Sigmoid colon (tissue), 7 donors: Measurements from ENCODE around the gene NR2F1-AS1. TPM values are rescaled to one million over a fixed set of nuclear protein-coding genes. Genes with fewer than 3 reads are reported as not detected.

Experiments used
- DNase-seq: peaks from one replicate; pipeline ENCODE4 v3.0.0-alpha.2; 2019
- H3K27ac ChIP-seq, 4 donors: fragments of 200-600 bp; sonication (generic); one replicate each; pipeline ENCODE4 v1.5.1; 2016 to 2019; ENCODE audit warnings: mild to moderate bottlenecking in 1 of 4
- H3K27me3 ChIP-seq, 3 donors: fragments of 200-600 bp; sonication (generic); one replicate each; pipeline ENCODE4 v1.5.1; 2019; ENCODE audit warnings: mild to moderate bottlenecking in 1 of 3
- H3K36me3 ChIP-seq, 4 donors: fragments of 200-600 bp; sonication (generic); one replicate each; pipeline ENCODE4 v1.5.1; 2016 to 2019
- H3K4me1 ChIP-seq, 4 donors: fragments of 200-600 bp; sonication (generic); one replicate each; pipeline ENCODE4 v1.5.1; 2017 to 2019
- H3K4me3 ChIP-seq, 4 donors: fragments of 200-600 bp; sonication (generic); one replicate each; pipeline ENCODE4 v1.5.1; 2017 to 2019; ENCODE audit warnings: mild to moderate bottlenecking in 2 of 4, moderate library complexity in 1 of 4
- H3K9me3 ChIP-seq, 4 donors: fragments of 200-600 bp in 3 of 4; sonication (generic) in 3 of 4; one replicate each; pipeline versions ENCODE4 v1.5.1 to v1.6.1; 2013 to 2019
- EP300 ChIP-seq, 4 donors: sonication (generic); formaldehyde crosslinking; IDR thresholded peaks; one replicate each; pipeline ENCODE4 v1.6.1; 2017; ENCODE audit warnings: antibody characterized with exemption in 4 of 4
- POLR2A ChIP-seq, 2 donors: fragments of 450-650 bp; IDR thresholded peaks; one replicate each; pipeline ENCODE4 v1.6.1; 2016; ENCODE audit warnings: antibody characterized with exemption in 2 of 2, mild to moderate bottlenecking in 2 of 2, moderate library complexity in 2 of 2
- POLR2AphosphoS5 ChIP-seq, 4 donors: sonication (generic); formaldehyde crosslinking; IDR thresholded peaks; one replicate each; pipeline ENCODE4 v1.6.1; 2017; ENCODE audit warnings: antibody characterized with exemption in 4 of 4
- WGBS, 2 donors: extraction: QIAGEN DNeasy Blood & Tissue Kit; methylation state at CpG; one replicate each; pipeline ENCODE4 v1.1.7; 2013; 5-methylcytosine and 5-hydroxymethylcytosine counted together
- intact Hi-C: fragments of 100-400 bp; cut with DNase I; formaldehyde crosslinking; loops from one replicate; pipeline ENCODE4 v1.15.1; 2023
- polyA plus RNA-seq, 3 donors: library from polyadenylated mRNA; stranded (reverse); fragments of 200-250 nt; gene quantifications; one replicate each; pipeline ENCODE4 v1.2.3, GENCODE V29; 2013
- total RNA-seq, 4 donors: library from RNA; depleted of rRNA; stranded (reverse); fragments of >200 nt; gene quantifications; one replicate each; pipeline ENCODE4 v1.1.0, GENCODE V29; 2016
- TF ChIP-seq, protein P1 (sequence below), 4 experiments: fragments of 450-650 bp in 3 of 4; fragments of 200-600 bp in 1 of 4; IDR thresholded peaks; one replicate each; pipeline ENCODE4 v1.5.1; 2016 to 2019; ENCODE audit warnings: antibody characterized with exemption in 4 of 4, mild to moderate bottlenecking in 3 of 4, moderate library complexity in 2 of 4
- donor health status: healthy with polysubstance abuse.
- donor health status: Bipolar disorder and iron deficiency.
- donor health status: healthy.

Gene NR2F1-AS1
- total and polyA plus RNA-seq, 7 donors, result 1.4 to 15.2 (median 8.9) TPM

DNA sequence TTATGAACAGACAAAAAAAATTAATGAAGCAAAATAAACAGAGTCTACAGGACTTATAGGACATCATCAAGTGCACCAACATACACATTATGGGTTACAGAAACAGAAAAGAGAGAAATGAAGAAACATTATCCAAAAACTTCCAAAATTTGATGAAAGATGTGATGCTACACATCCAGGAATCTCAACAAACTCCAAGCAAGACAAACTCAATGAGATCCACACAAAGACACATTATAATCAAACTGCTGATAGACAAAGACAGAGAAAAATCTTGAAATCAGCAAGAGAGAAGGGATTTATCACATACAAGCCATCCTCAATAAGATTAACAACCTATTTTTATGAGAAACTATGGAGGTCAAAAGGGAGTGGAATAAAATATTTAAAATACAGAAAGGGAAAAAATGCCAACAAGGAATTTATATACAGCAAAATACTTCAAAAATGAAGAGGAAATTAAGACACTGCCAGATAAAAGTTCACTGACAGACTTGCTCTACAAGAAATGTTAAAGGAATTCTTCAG lies 101.0 kb downstream of the NR2F1-AS1 start:
- intact Hi-C loops, result no loop called here
- no peaks in the 10 kb centered on the region for H3K4me1 ChIP-seq
- no peaks in the 10 kb centered on the region for H3K36me3 ChIP-seq
- no peak for DNase-seq
- H3K4me3 ChIP-seq, result no peak overlapping the region
- H3K27me3 ChIP-seq, result no peaks in the 10 kb centered on the region
- TF ChIP-seq, protein P1, sequence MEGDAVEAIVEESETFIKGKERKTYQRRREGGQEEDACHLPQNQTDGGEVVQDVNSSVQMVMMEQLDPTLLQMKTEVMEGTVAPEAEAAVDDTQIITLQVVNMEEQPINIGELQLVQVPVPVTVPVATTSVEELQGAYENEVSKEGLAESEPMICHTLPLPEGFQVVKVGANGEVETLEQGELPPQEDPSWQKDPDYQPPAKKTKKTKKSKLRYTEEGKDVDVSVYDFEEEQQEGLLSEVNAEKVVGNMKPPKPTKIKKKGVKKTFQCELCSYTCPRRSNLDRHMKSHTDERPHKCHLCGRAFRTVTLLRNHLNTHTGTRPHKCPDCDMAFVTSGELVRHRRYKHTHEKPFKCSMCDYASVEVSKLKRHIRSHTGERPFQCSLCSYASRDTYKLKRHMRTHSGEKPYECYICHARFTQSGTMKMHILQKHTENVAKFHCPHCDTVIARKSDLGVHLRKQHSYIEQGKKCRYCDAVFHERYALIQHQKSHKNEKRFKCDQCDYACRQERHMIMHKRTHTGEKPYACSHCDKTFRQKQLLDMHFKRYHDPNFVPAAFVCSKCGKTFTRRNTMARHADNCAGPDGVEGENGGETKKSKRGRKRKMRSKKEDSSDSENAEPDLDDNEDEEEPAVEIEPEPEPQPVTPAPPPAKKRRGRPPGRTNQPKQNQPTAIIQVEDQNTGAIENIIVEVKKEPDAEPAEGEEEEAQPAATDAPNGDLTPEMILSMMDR (IDR thresholded peaks at IDR 0.05), result no peak
- TF ChIP-seq EP300 (IDR thresholded peaks at IDR 0.05) (no peak), POLR2A (IDR thresholded peaks at IDR 0.05) (no peak), POLR2AphosphoS5 (IDR thresholded peaks at IDR 0.05) (no peak)
- H3K27ac ChIP-seq, result no peak overlapping the region
- peaks cover 0 to 6% (median 2%) of the 10 kb centered on the region in 4 donors for H3K9me3 ChIP-seq

DNA sequence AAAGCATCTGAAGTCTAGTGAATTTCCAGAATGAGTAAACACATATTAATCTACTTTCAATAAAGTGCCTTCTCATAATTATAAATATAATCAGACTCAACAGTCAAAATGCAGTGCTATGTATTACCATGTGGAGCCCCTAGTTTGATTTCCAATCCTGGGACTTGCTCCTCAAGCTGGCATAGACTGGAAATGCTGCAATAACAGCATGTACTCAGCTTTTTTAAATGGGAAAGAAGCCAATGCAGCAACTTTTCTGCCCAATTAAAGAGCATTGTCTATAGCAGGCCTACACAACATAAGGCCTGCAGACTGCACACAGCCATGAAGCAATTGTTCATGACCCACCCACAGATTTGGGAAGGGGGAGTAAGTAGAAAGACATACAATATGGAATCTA lies 103.2 kb downstream of the NR2F1-AS1 start:
- Histone ChIP-seq H3K27ac (no peak overlapping the region), H3K9me3 (peaks cover 0 to 6% (median 2%) of the 10 kb centered on the region in 4 donors), H3K27me3 (no peaks in the 10 kb centered on the region), H3K4me1 (no peaks in the 10 kb centered on the region), H3K4me3 (no peak overlapping the region), H3K36me3 (no peaks in the 10 kb centered on the region)
- DNase-seq, result no peak
- no peak for TF ChIP-seq POLR2AphosphoS5 (IDR thresholded peaks at IDR 0.05)
- no peak for TF ChIP-seq POLR2A (IDR thresholded peaks at IDR 0.05)
- TF ChIP-seq, protein P1 (IDR thresholded peaks at IDR 0.05), result no peak
- TF ChIP-seq EP300 (IDR thresholded peaks at IDR 0.05), result no peak
- intact Hi-C loops, result no loop called here

DNA sequence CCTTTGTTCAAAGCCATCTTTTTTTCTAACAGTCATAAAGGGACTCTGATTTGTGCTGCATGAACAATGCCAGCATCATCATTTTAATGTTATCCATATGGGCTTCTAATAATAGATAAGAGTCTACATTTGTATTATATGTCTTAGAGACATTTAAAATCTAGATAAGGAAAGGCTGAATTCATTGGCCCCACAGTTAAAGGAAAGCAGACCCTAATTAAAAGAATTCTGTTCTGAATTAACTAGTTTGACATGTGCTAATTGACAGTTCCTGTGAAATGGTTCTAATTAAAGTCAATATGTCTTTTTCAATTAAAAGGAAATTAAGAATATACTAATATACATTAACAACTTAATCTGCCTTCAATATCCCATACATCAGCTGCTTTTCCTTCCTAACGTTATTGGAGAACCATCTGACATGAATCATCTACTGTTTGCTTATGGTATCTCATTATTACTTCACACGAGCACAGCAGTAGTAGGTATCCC lies 104.7 kb downstream of the NR2F1-AS1 start:
- WGBS, 2 donors, result 26 to 48% methylated on average over 2 of the region's 2 CpGs
- TF ChIP-seq, protein P1 (IDR thresholded peaks at IDR 0.05), result no peak
- TF ChIP-seq EP300 (IDR thresholded peaks at IDR 0.05) (no peak), POLR2AphosphoS5 (IDR thresholded peaks at IDR 0.05) (no peak), POLR2A (IDR thresholded peaks at IDR 0.05) (no peak)
- no peak overlapping the region for H3K27ac ChIP-seq

DNA sequence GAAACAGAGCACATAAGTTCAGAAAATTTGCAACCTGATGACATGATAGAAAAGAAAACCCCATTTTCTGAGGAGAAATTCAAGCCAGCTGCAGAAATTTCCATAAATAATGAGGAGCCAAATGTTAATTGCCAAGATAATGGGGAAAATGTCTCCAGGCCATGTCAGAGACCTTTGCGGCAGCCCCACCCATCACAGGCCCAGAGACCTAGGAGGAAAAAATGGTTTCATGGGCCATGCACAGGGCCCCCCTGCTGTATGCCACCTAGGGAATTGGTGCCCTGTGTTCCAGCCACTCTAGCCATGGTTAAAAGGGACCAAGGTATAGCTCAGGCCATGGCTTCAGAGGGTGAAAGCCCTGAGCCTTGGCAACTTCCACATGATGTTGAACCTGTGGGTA lies 118.1 kb downstream of the NR2F1-AS1 start:
- no peaks in the 10 kb centered on the region for H3K4me1 ChIP-seq
- intact Hi-C loops, result no loop called here
- H3K36me3 ChIP-seq, result no peaks in the 10 kb centered on the region
- no peak overlapping the region for H3K4me3 ChIP-seq
- TF ChIP-seq EP300 (IDR thresholded peaks at IDR 0.05) (no peak), POLR2A (IDR thresholded peaks at IDR 0.05) (no peak), POLR2AphosphoS5 (IDR thresholded peaks at IDR 0.05) (no peak)
- TF ChIP-seq, protein P1 (IDR thresholded peaks at IDR 0.05), result no peak
- H3K27me3 ChIP-seq, result no peaks in the 10 kb centered on the region
- no peak for DNase-seq
- 94 to 98% methylated on average over 1 of the region's 1 CpG for WGBS, 2 donors
- peaks cover 3 to 8% (median 4%) of the 10 kb centered on the region in 4 donors for H3K9me3 ChIP-seq
- no peak overlapping the region for H3K27ac ChIP-seq

More for the DNA sequence above, 104.7 kb downstream of the NR2F1-AS1 start:
- H3K36me3 ChIP-seq, result no peaks in the 10 kb centered on the region
- H3K4me1 ChIP-seq, result no peaks in the 10 kb centered on the region
- no peak for DNase-seq
- no peak overlapping the region for H3K4me3 ChIP-seq
- intact Hi-C loops, result no loop called here
- H3K9me3 ChIP-seq, result peaks cover 0 to 6% (median 2%) of the 10 kb centered on the region in 4 donors
- no peaks in the 10 kb centered on the region for H3K27me3 ChIP-seq

DNA sequence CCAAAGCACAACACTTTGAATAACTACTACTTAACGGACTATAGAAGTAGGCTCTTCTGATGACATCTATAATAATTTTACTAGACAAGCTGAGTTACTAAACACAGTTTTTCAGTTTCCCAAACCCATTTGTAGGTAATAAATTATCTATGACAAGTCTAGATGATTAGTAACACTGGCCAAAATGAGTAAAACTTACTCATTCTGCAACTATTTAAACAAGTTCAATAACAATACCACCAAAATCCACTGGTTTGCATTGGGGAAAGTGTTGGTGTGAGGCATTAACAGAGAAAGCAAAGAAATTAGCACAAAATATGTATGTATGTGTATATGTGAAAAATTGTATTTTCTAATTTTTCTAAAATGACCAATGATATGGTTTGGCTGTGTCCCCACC lies 119.3 kb downstream of the NR2F1-AS1 start:
- Histone ChIP-seq H3K27me3 (no peaks in the 10 kb centered on the region), H3K36me3 (no peaks in the 10 kb centered on the region), H3K4me3 (no peak overlapping the region), H3K9me3 (peaks cover 3 to 8% (median 4%) of the 10 kb centered on the region in 4 donors), H3K4me1 (no peaks in the 10 kb centered on the region), H3K27ac (no peak overlapping the region)
- DNase-seq, result no peak
- WGBS, 2 donors, result 88 to 89% methylated on average over 1 of the region's 1 CpG
- intact Hi-C loops, result no loop called here
- no peak for TF ChIP-seq EP300 (IDR thresholded peaks at IDR 0.05)
- TF ChIP-seq, protein P1 (IDR thresholded peaks at IDR 0.05), result no peak
